Muscle of leg (tissue), 11 donors: ENCODE data around the gene TRIM69. TPM values are rescaled to one million over a fixed set of nuclear protein-coding genes. Genes with fewer than 3 reads are reported as not detected.
A peak's percentile ranks its signal among the peaks of the same experiment; 100 is the strongest.
"Not testable (repeated sequence)": the region's sequence is repeated elsewhere in the genome, so short reads cannot be mapped to it uniquely, and the experiment has no call there.

Experiments
- DNase-seq: peaks from one replicate; pipeline ENCODE4 v3.0.0; 2013
- H3K27ac ChIP-seq: one replicate; pipeline ENCODE4 v1.5.1; 2013; ENCODE audit warnings: mild to moderate bottlenecking, low read length, control low read depth
- H3K27me3 ChIP-seq: one replicate; pipeline ENCODE4 v1.6.1; 2013; ENCODE audit warnings: low read length; ENCODE audit not compliant: control insufficient read depth, insufficient read depth
- H3K36me3 ChIP-seq: one replicate; pipeline ENCODE4 v1.6.1; 2013; ENCODE audit warnings: low read length; ENCODE audit not compliant: control insufficient read depth, insufficient read depth
- H3K4me1 ChIP-seq: one replicate; pipeline ENCODE4 v1.6.1; 2013; ENCODE audit warnings: low read length; ENCODE audit not compliant: control insufficient read depth, insufficient read depth
- H3K4me3 ChIP-seq: one replicate; pipeline ENCODE4 v1.5.1; 2013; ENCODE audit warnings: low read length, control low read depth
- H3K9me3 ChIP-seq: replicated peaks from 2 replicates; pipeline ENCODE4 v1.6.1; 2013; ENCODE audit warnings: low read depth, low read length; ENCODE audit not compliant: control insufficient read depth
- WGBS: methylation state at CpG from one replicate; pipeline ENCODE4 v1.1.5; 2013; ENCODE audit warnings: missing lambda C conversion rate; ENCODE audit not compliant: insufficient coverage; 5-methylcytosine and 5-hydroxymethylcytosine counted together
- polyA plus RNA-seq, 8 donors: library from polyadenylated mRNA; unstranded; fragments of 120-200 nt; gene quantifications; one replicate each; pipeline versions ENCODE4 v1.2.1 to v1.2.3, GENCODE V29; 2013; ENCODE audit warnings: inconsistent platforms in 1 of 8, low replicate concordance in 1 of 8; ENCODE audit not compliant: insufficient read length in 8 of 8, insufficient read depth in 1 of 8
- total RNA-seq: library from RNA; stranded (reverse); fragments of 120-200 nt; gene quantifications from one replicate; pipeline ENCODE4 v1.2.4, GENCODE V29; 2013

Gene TRIM69
- total and polyA plus RNA-seq, 9 donors = 14.6 to 28.2 (median 22.6) TPM

DNA sequence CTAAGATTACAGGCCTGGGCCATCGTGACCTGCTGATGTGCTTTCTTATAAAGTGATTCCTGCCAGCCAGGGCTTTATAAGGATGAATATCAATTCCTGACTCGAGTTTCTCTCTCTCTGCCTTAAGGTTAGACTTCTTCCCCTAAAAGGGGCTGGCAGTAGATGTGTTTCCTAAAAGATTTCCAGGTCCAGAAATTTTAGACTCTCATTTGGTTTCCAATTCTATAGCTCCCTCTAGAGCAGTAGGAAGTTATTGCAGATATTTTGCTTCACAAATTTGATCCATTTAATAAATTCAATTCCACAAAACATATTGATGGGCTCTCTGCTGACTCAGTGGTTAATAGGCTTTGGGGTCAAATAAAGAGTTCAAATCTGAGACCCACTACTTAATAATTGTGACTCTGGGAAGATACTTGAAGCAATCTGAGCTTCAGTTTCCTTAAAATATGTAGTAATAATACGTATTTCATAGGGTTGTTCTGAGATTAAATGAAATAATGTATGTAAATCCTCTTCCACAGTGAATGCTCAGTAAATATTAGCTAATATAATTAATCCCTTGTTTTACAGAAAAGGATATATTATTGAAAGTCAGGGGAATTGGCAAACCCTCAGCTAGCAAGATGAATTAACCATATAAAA lies 2.1 kb downstream of the TRIM69 start:
- Histone ChIP-seq H3K27me3 (no peaks in the 10 kb centered on the region), H3K27ac (no peak overlapping the region), H3K4me3 (no peak overlapping the region), H3K4me1 (no peaks in the 10 kb centered on the region), H3K36me3 (no peaks in the 10 kb centered on the region), H3K9me3 (no peaks in the 10 kb centered on the region)
- DNase-seq = peak; percentile 65
- WGBS = no CpG with 5 or more reads among the region's 3 CpGs

DNA sequence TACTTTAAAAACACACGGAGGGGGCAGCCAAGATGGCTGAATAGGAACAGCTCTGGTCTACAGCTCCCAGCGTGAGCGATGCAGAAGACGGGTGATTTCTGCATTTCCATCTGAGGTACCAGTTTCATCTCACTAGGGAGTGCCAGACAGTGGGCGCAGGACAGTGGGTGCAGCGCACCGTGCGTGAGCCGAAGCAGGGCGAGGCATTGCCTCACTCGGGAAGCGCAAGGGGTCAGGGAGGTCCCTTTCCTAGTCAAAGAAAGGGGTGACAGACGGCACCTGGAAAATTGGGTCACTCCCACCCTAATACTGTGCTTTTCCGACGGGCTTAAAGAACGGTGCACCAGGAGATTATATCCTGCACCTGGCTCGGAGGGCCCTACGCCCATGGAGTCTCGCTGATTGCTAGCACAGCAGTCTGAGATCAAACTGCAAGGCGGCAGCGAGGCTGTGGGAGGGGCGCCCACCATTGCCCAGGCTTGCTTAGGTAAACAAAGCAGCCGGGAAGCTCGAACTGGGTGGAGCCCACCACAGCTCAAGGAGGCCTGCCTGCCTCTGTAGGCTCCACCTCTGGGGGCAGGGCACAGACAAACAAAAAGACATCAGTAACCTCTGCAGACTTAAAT lies 3.0 kb downstream of the TRIM69 start:
- DNase-seq, H3K36me3 ChIP-seq, H3K9me3 ChIP-seq, H3K27me3 ChIP-seq, H3K4me3 ChIP-seq, H3K27ac ChIP-seq, H3K4me1 ChIP-seq: not testable (repeated sequence)
- WGBS = 97% methylated on average over 6 of the region's 24 CpGs

DNA sequence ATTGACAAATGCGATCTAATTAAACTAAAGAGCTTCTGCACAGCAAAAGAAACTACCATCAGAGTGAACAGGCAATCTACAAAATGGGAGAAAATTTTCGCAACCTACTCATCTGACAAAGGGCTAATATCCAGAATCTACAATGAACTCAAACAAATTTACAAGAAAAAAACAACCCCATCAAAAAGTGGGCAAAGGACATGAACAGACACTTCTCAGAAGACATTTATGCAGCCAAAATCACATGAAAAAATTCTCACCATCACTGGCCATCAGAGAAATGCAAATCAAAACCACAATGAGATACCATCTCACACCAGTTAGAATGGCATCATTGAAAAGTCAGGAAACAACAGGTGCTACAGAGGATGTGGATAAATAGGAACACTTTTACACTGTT lies 7.1 kb downstream of the TRIM69 start:
- not testable (repeated sequence) for H3K27me3 ChIP-seq, H3K4me3 ChIP-seq, H3K36me3 ChIP-seq, DNase-seq, H3K27ac ChIP-seq, H3K9me3 ChIP-seq, H3K4me1 ChIP-seq
- WGBS = no CpG with 5 or more reads among the region's 2 CpGs

DNA sequence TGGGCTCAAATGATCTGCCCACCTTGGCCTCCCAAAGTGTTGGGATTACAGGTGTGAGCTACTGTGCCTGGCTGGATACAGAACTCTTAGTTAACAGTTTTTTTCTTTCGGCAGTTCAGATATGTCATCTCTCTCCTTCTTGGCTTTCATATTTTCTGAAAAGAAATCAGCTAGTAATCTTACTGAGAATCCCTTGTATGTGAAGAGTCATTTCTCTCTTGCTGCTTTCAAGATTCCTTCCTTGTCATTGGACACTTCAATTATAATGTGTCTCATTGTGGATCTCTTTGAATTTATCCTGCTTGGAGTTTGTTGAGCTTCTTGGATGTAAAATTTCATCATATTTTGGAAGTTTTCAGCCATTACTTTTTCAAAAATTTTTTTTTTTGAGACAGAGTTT lies 17.0 kb downstream of the TRIM69 start:
- H3K27ac ChIP-seq = no peak overlapping the region
- DNase-seq = no peak

DNA sequence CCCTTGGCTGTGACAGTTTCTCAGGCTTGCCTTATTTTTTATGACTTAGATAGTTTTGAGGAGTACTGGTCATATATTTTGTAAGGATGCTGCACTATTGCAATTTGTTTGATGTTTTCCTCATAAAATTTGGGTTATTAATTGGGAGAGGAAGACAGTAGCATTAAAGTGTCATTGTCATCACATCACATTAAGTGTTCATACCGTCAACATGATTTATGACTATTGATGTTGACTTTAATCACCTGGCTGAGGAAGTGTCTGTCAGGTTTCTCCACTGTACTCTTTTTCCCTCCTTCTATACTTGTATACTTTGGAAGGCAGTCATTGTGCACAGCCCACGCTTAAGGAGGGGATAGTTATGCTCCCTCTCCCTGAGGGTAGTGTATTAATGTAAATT lies 26.9 kb downstream of the TRIM69 start:
- no peaks in the 10 kb centered on the region for H3K9me3 ChIP-seq
- WGBS = no CpG with 5 or more reads among the region's 2 CpGs

More for the DNA sequence above, 17.0 kb downstream of the TRIM69 start:
- H3K4me3 ChIP-seq = no peak overlapping the region
- no peaks in the 10 kb centered on the region for H3K9me3 ChIP-seq
- no peaks in the 10 kb centered on the region for H3K4me1 ChIP-seq
- H3K36me3 ChIP-seq = no peaks in the 10 kb centered on the region
- no CpG with 5 or more reads among the region's 1 CpG for WGBS
- no peaks in the 10 kb centered on the region for H3K27me3 ChIP-seq

DNA sequence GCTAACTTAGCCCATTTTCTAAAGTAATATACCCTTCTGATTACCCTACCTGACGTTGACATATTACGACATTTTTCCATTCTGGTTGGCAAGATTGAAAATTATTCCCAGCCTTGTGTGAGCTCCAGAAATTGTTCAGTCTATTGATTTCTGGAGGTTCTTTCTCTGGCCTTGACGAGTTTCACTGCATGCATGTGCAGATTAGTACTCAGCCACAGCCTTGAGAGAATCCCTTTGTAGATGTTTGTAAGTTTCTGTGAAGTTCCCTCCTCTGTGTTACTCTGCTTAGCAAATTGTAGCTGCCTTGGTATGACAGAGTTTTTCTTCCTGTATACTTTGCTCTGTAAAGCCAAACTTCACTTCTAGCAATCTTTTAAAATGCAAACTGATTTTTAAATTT lies 27.5 kb downstream of the TRIM69 start:
- Histone ChIP-seq H3K9me3 (no peaks in the 10 kb centered on the region), H3K4me3 (no peak overlapping the region), H3K36me3 (no peaks in the 10 kb centered on the region), H3K27ac (no peak overlapping the region), H3K4me1 (no peaks in the 10 kb centered on the region), H3K27me3 (no peaks in the 10 kb centered on the region)
- WGBS = no CpG with 5 or more reads among the region's 3 CpGs
- no peak for DNase-seq

More for the DNA sequence above, 26.9 kb downstream of the TRIM69 start:
- no peak overlapping the region for H3K4me3 ChIP-seq
- H3K27ac ChIP-seq = no peak overlapping the region
- no peaks in the 10 kb centered on the region for H3K27me3 ChIP-seq
- H3K36me3 ChIP-seq = no peaks in the 10 kb centered on the region
- no peak for DNase-seq
- no peaks in the 10 kb centered on the region for H3K4me1 ChIP-seq

DNA sequence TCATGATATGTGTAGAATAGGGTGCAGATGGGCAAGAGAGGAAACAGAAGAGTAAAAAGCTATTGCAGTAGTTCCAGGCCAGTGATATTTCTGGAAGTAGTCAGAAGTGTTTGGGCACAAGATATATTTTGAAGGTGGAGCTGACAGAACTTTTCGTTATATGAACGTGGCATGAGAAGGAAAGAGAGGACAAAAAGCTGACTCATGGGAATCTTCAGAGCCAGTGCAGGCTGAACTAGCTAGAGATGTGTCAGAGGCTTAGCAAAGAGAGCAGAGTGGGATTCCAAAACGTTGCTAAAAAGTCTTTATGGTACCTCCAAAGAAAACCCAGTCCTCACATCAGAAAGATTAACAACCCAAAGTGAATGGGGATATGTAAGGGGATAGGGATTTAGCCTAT lies 28.7 kb downstream of the TRIM69 start:
- Histone ChIP-seq H3K9me3 (no peaks in the 10 kb centered on the region), H3K4me3 (no peak overlapping the region), H3K4me1 (no peaks in the 10 kb centered on the region), H3K27me3 (no peaks in the 10 kb centered on the region), H3K36me3 (no peaks in the 10 kb centered on the region), H3K27ac (no peak overlapping the region)
- no peak for DNase-seq
- WGBS = 42% methylated on average over 2 of the region's 3 CpGs

DNA sequence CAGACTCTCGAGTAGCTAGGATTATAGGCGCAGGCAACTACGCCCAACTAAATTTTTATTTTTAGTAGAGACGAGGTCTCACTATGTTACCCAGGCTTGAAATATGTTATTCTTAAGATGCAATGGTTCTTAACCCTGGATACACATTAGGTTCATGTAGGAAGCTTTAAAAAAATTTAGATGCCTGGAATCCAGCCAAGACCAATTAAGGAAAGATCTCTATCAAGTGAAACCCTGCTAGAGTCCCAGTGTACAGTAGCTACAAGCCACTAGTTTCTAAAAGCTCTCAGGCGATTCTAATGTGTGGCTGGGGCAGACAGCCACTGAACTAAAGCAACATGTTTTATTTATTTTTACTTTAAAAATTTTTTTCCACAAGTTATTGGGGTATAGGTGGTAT lies 33.2 kb downstream of the TRIM69 start:
- no CpG with 5 or more reads among the region's 5 CpGs for WGBS
- H3K9me3 ChIP-seq = peaks cover 4% of the 10 kb centered on the region
- H3K27ac ChIP-seq = no peak overlapping the region
- no peaks in the 10 kb centered on the region for H3K36me3 ChIP-seq
- H3K4me1 ChIP-seq = no peaks in the 10 kb centered on the region
- H3K4me3 ChIP-seq = no peak overlapping the region
- DNase-seq = no peak
- H3K27me3 ChIP-seq = no peaks in the 10 kb centered on the region

DNA sequence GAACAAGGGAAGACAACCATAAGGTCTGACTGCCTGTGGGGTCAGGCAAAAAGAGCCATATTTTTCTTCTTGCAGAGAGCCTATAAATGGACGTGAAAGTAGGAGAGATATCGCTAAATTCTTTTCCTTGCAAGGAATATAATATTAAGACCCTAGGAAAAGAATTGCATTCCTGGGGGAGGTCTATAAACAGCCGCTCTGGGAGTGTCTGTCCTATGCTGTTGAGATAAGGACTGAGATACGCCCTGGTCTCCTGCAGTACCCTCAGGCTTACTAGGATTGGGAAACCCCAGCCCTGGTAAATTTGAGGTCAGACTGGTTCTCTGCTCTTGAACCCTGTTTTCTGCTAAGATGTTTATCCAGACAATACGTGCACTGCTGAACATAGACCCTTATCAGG lies 34.4 kb downstream of the TRIM69 start:
- not testable (repeated sequence) for H3K36me3 ChIP-seq, H3K27me3 ChIP-seq, H3K4me3 ChIP-seq, H3K9me3 ChIP-seq, H3K4me1 ChIP-seq, DNase-seq, H3K27ac ChIP-seq
- 43% methylated on average over 1 of the region's 5 CpGs for WGBS

DNA sequence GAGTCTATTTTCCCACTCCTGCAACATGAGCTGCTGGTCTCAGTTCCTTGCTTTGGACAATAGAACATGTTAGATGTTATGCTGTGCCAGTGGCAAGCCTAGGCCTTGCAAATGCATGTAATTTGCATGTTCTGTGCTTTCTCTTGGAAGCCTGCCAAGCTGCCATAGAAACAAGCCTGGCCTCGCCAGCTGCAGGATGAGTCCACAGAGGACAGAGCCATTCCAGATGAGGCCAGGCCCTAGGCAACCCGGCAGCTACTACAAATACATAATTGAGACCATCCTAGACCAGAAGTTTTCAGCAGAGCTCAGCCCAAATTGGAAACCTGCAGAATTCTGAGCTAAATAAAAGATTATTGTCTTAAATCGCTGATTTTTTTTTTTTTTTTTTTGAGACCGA lies 39.6 kb downstream of the TRIM69 start:
- 58% methylated on average over 2 of the region's 4 CpGs for WGBS

More for the DNA sequence above, 39.6 kb downstream of the TRIM69 start:
- Histone ChIP-seq H3K27me3 (no peaks in the 10 kb centered on the region), H3K4me1 (no peaks in the 10 kb centered on the region), H3K27ac (no peak overlapping the region), H3K36me3 (no peaks in the 10 kb centered on the region), H3K9me3 (no peaks in the 10 kb centered on the region), H3K4me3 (no peak overlapping the region)
- peak; percentile 63 for DNase-seq
